ENCODE measurements around the gene CD180.

CD180 gene

DNA sequence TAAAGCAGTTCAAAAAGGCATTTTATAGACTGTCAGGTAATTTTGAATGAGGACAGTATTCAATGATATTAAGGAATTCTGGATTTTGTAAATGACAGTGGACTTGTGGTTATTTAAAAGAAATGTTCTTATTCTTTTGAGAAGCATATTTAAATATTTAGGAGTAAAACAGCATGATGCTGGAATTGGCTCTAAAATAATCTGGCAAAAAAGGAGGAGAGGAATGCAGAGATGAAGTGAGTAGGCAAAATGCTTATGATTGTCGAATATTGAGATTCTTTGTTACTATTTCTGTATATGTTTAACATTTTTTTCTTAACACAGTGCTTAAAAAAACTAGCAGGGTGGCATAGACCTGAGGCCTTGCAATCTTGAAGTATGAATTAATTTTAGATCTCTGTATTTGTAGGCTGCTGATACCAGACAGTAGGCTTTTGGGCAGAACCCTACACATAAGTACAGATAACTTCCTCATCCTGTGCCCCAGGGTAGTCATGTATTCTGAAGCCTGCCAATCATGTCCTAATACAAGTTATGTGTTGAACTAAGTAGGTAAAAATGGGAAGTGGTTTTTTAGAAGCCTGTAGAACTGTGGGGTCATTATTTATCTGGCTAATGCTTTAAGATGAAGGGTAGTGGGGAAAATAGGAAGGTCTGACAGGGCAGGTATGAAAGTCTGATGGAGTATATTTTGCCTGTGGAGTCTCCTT, 9.4 kb downstream of the CD180 start:
- H3K27ac ChIP-seq, result no peak overlapping the region
- no peak for TF ChIP-seq CTCF (IDR thresholded peaks at IDR 0.05; ENCODE audit: low read depth, low read length, missing control alignments)
- DNase-seq, result no peak
- H3K36me3 ChIP-seq (replicated peaks), result no peaks in the 10 kb centered on the region
- H3K4me3 ChIP-seq (ENCODE audit: low read depth, low read length), result no peak overlapping the region
- in situ Hi-C loops (cut with HindIII; ENCODE audit: low pct_ligation_motif_present, low sequenced_read_pairs), result no loop called here
- H3K27me3 ChIP-seq (replicated peaks), result no peaks in the 10 kb centered on the region

- DNase-seq, result no peak
- no peak for TF ChIP-seq CTCF (IDR thresholded peaks at IDR 0.05; ENCODE audit: low read depth, low read length, missing control alignments)
- H3K27ac ChIP-seq, result no peak overlapping the region
- H3K27me3 ChIP-seq (replicated peaks), result no peaks in the 10 kb centered on the region
- in situ Hi-C loops (cut with HindIII; ENCODE audit: low pct_ligation_motif_present, low sequenced_read_pairs), result no loop called here
- H3K36me3 ChIP-seq (replicated peaks), result no peaks in the 10 kb centered on the region
- H3K4me3 ChIP-seq (ENCODE audit: low read depth, low read length), result no peak overlapping the region
Measured at GRCh38 chr5:67183859-67184258, 12.7 kb downstream of the CD180 start.

- no peak for TF ChIP-seq CTCF (IDR thresholded peaks at IDR 0.05; ENCODE audit: low read depth, low read length, missing control alignments)
- in situ Hi-C loops (cut with HindIII; ENCODE audit: low pct_ligation_motif_present, low sequenced_read_pairs), result no loop called here
- Histone ChIP-seq H3K27me3 (replicated peaks) (no peaks in the 10 kb centered on the region), H3K27ac (no peak overlapping the region), H3K4me3 (ENCODE audit: low read depth, low read length) (no peak overlapping the region), H3K36me3 (replicated peaks) (no peaks in the 10 kb centered on the region)
- DNase-seq, result peak; percentile 87
Measured at GRCh38 chr5:67182301-67182790, 14.3 kb downstream of the CD180 start.

DNA sequence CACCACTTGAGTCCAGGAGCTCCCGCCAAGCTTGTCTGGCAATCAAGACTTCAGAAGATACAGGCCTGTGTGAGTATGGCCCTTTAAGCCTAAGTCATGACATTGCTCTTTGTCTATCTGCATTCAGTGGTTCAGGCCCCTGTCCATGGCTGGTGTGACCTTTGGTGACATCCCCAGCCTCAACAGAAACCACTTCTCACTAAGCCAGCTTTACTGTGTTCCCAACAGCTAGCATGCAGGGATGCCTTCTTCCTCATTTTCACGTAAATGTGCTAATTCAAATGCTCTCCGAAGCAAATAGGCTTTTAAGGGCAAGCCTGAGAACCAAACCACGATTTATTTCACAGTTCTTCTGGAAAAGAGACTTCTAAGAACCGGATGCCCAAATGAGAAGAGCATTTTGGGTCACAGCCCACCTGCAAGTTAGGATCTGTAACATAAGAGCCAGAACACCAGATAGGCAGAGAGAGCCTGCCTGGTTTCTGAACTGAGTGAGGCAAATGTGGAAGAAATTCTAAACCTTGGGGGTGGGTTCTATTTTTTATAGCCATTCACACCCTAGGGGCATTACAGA, 14.9 kb downstream of the CD180 start:
- in situ Hi-C loops (cut with HindIII; ENCODE audit: low pct_ligation_motif_present, low sequenced_read_pairs), result no loop called here
- no peaks in the 10 kb centered on the region for H3K27me3 ChIP-seq (replicated peaks)
- H3K27ac ChIP-seq, result no peak overlapping the region
- no peak overlapping the region for H3K4me3 ChIP-seq (ENCODE audit: low read depth, low read length)
- TF ChIP-seq CTCF (IDR thresholded peaks at IDR 0.05; ENCODE audit: low read depth, low read length, missing control alignments), result no peak
- no peak for DNase-seq
- H3K36me3 ChIP-seq (replicated peaks), result no peaks in the 10 kb centered on the region

DNA sequence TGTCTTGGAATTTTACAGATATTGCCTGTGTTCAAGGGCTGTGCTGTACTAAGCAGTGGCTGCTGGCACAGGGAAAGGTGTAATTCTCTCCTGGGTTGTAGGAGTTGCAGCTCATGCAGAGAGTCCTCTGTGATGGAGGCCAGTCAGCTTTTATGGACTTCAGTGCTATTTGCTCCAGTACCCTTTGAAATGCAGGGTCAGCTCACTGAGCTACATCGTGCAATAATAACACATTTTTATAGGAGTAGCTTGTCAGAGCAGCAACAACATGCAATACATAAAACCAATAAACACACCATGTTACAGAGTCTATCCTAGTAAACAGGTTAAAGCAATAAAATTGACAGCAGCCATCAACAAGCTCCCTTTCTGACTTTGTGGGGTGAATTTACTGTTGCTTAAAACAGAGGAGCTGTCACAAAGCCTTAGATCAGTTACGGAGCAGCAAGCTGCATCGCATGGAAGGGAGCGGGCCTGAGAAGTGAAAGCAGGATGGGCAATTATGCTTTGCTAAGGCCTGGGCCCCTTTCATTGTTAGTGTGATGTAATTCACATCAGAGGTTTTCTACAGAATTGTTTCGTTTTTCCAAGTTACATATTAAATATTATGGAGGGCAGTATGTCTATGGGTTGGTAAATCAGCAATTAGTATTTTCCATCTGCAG, 16.8 kb downstream of the CD180 start:
- TF ChIP-seq CTCF (IDR thresholded peaks at IDR 0.05; ENCODE audit: low read depth, low read length, missing control alignments), result no peak
- no peak overlapping the region for H3K27ac ChIP-seq
- in situ Hi-C loops (cut with HindIII; ENCODE audit: low pct_ligation_motif_present, low sequenced_read_pairs), result no loop called here
- no peak overlapping the region for H3K4me3 ChIP-seq (ENCODE audit: low read depth, low read length)
- H3K36me3 ChIP-seq (replicated peaks), result no peaks in the 10 kb centered on the region
- no peaks in the 10 kb centered on the region for H3K27me3 ChIP-seq (replicated peaks)
- no peak for DNase-seq
